Mucosa of rectum (tissue), 2 donors: Measurements from ENCODE around the gene CNTRL.
"Not testable (repeated sequence)": the region's sequence is repeated elsewhere in the genome, so short reads cannot be mapped to it uniquely, and the experiment has no call there.

Source experiments
- H3K27ac ChIP-seq, 2 donors: one replicate each; pipeline ENCODE4 v1.7.0; 2013; ENCODE audit warnings: inconsistent platforms in 2 of 2, low read depth in 2 of 2, low read length in 2 of 2
- H3K27me3 ChIP-seq, 2 donors: one replicate each; pipeline ENCODE4 v1.7.0; 2013; ENCODE audit warnings: low read length in 2 of 2; ENCODE audit not compliant: control insufficient read depth in 2 of 2, insufficient read depth in 2 of 2
- H3K36me3 ChIP-seq, 2 donors: one replicate each; pipeline ENCODE4 v1.7.0; 2013; ENCODE audit warnings: low read length in 2 of 2; ENCODE audit not compliant: control insufficient read depth in 2 of 2, insufficient read depth in 2 of 2
- H3K4me1 ChIP-seq, 2 donors: one replicate each; pipeline ENCODE4 v1.7.0; 2013; ENCODE audit warnings: low read length in 2 of 2, mild to moderate bottlenecking in 1 of 2; ENCODE audit not compliant: control insufficient read depth in 2 of 2, insufficient read depth in 2 of 2
- H3K4me3 ChIP-seq, 2 donors: one replicate each; pipeline ENCODE4 v1.7.0; 2013; ENCODE audit warnings: low read length in 2 of 2
- H3K9ac ChIP-seq, 2 donors: one replicate each; pipeline ENCODE4 v1.7.0; 2013; ENCODE audit warnings: low read length in 2 of 2, low read depth in 1 of 2, mild to moderate bottlenecking in 1 of 2
- H3K9me3 ChIP-seq, 2 donors: one replicate each; pipeline ENCODE4 v1.7.0; 2013; ENCODE audit warnings: low read length in 2 of 2; ENCODE audit not compliant: control insufficient read depth in 2 of 2
- donor health status: healthy.
- donor health status: Normal muscosa, but diverticular disease.

Gene CNTRL

DNA sequence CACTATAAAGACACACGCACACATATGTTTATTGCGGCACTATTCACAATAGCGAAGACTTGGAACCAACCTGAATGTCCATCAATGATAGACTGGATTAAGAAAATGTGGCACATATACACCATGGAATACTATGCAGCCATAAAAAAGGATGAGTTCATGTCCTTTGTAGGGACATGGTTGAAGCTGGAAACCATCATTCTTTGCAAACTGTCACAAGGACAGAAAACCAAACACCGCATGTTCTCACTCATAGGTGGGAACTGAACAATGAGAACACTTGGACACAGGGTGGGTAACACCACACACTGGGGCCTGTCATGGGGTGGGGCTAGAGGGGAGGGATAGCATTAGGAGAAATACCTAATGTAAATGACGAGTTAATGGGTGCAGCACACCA lies 29.3 kb downstream of the CNTRL start:
- not testable (repeated sequence) for H3K36me3 ChIP-seq, H3K27ac ChIP-seq, H3K4me3 ChIP-seq, H3K4me1 ChIP-seq, H3K9ac ChIP-seq, H3K9me3 ChIP-seq, H3K27me3 ChIP-seq

DNA sequence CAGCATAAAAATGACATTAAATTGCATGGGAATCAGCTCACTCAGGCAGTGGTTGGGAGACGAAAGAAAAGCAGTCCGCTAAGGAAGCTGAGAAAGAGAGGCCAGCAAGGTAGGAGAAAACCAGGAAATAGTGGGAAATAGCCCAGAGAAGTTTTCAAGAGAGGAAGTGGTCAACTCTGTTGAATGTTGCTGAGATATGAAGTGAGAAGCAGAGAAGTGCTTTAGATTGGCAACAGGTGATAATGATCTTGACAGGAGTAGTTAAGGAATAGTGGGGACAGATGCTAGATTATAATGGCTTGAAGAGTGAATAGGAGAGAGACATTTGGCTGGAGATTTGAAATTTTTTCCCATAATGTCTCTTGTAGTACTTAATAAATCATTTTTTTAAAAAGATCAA lies 30.8 kb downstream of the CNTRL start:
- Histone ChIP-seq H3K4me1 (no peaks in the 10 kb centered on the region), H3K9ac (no peak overlapping the region), H3K36me3 (no peaks in the 10 kb centered on the region), H3K27me3 (no peaks in the 10 kb centered on the region), H3K4me3 (no peak overlapping the region), H3K9me3 (no peaks in the 10 kb centered on the region), H3K27ac (no peak overlapping the region)

DNA sequence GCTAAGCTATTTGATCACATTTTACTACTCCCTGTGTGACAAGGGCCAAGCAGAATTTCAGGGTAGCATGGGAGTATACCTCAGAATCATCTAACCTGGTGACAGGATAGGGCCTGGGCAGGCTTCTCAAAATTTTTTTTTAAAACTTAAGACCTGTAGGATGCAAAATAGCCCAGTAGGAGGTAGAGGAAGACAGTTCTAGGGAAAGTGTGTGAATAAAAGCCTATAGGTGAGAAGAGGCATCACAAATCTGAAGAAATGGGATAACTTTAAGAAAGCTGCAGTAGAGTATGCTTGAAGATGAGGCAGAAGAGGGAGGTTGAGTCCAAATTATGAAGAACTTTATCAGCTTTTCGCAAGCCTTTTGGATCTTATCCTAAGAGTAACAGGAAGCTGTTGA lies 32.3 kb downstream of the CNTRL start:
- no peaks in the 10 kb centered on the region for H3K4me1 ChIP-seq
- H3K9me3 ChIP-seq: no peaks in the 10 kb centered on the region
- H3K4me3 ChIP-seq: no peak overlapping the region
- no peaks in the 10 kb centered on the region for H3K36me3 ChIP-seq
- H3K9ac ChIP-seq: no peak overlapping the region
- no peaks in the 10 kb centered on the region for H3K27me3 ChIP-seq
- no peak overlapping the region for H3K27ac ChIP-seq

GRCh38 chr9:121107881-121108280 lies 33.1 kb downstream of the CNTRL start:
- H3K9ac ChIP-seq: no peak overlapping the region
- H3K27ac ChIP-seq: no peak overlapping the region
- H3K36me3 ChIP-seq: no peaks in the 10 kb centered on the region

DNA sequence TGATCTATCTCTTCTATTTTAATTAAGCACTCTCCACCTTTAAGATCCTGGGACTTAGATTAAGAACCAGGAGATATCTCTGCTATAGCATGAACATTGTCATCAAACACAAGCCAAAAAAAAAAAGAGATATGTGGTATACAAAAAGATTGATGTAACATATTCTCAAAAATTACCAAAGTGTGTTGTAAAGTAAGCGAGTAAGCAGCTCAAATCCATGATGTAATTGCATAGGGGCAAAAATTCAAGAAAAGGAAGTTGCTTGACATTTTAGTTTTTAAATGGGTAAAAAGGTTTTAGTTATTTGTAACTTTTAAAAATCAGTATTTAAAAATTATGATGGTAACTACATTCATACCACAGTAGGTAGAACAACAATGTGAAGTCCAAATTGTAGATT lies 40.7 kb downstream of the CNTRL start:
- H3K9ac ChIP-seq: no peak overlapping the region
- no peak overlapping the region for H3K4me3 ChIP-seq
- H3K4me1 ChIP-seq: no peaks in the 10 kb centered on the region
- H3K9me3 ChIP-seq: no peaks in the 10 kb centered on the region
- H3K27ac ChIP-seq: no peak overlapping the region
- no peaks in the 10 kb centered on the region for H3K27me3 ChIP-seq
- H3K36me3 ChIP-seq: no peaks in the 10 kb centered on the region

More at GRCh38 chr9:121107881-121108280, 33.1 kb downstream of the CNTRL start:
- Histone ChIP-seq H3K4me1 (no peaks in the 10 kb centered on the region), H3K9me3 (no peaks in the 10 kb centered on the region), H3K27me3 (no peaks in the 10 kb centered on the region), H3K4me3 (no peak overlapping the region)

DNA sequence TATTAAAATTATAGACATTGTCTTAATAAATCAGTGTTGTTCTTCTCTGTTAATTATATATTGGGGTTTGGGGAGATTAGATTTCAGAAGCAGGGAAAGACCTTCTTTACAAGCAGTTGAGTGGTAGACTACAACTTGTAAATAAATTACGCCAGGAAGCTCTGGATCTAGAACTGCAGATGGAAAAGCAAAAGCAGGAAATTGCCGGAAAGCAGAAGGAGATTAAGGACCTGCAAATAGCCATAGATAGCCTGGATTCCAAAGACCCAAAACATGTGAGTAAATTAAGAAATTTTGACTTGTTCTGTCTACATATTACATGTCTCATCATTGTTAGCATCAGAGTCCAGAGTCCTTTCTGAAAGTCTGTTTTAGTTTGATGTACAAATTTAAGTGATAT lies 43.5 kb downstream of the CNTRL start:
- Histone ChIP-seq H3K36me3 (no peaks in the 10 kb centered on the region), H3K27me3 (no peaks in the 10 kb centered on the region), H3K27ac (no peak overlapping the region), H3K9me3 (no peaks in the 10 kb centered on the region), H3K4me3 (no peak overlapping the region), H3K4me1 (peaks cover 6% of the 10 kb centered on the region in 2 donors), H3K9ac (no peak overlapping the region)

DNA sequence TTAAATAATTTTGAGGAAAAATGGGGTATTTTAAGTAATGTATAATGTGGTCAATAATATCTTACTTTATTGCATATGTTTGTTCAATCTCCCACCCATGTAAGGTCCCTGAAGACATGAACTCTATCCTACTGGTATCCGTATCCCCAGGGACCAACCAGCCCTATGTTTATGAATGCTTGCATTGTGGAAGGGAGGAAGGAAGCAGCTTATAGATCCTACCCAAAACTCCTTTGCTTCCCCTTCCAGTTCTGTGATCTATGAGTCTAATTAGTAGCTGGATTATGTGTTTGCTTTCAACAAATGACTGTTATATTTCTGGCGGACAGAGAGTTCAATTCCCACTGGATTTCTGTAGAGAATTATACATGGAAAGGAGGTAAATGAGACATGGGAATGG lies 45.6 kb downstream of the CNTRL start:
- no peaks in the 10 kb centered on the region for H3K27me3 ChIP-seq
- H3K4me3 ChIP-seq: no peak overlapping the region

DNA sequence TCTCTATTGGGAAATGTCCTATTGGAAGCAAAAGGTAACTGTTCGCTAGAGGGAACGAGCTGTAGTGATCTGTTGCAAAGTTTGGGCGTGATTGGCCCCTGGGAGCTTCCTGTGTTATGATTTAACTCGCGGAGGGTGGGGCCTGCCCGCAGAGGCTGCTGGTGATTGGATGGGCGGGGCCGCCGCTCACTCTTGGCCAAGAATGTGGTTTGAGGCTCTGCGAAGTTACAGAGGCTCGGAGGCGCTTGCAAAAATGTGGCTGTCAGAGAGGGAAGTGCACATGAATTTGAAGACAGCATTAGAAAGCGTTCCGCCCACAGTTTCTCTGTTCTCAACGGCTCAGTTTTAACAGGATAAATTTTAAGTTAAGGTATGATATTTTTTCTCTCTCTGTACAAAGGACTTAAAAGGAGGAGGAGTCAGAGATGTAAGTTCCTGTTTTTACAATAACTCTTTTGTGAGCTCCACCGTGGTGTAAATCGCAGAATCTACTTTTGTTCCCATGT lies 46.9 kb downstream of the CNTRL start:
- no peaks in the 10 kb centered on the region for H3K27me3 ChIP-seq
- H3K36me3 ChIP-seq: peaks cover 0 to 3% of the 10 kb centered on the region in 2 donors
- no peaks in the 10 kb centered on the region for H3K9me3 ChIP-seq
- peaks cover 6% of the 10 kb centered on the region in 2 donors for H3K4me1 ChIP-seq
- peak overlapping the region; percentile 55 to 59 for H3K27ac ChIP-seq
- peak overlapping the region; percentile 64 to 76 for H3K9ac ChIP-seq
- H3K4me3 ChIP-seq: peak overlapping the region; percentile 68 to 86

More for the DNA sequence above, 45.6 kb downstream of the CNTRL start:
- no peak overlapping the region for H3K9ac ChIP-seq
- H3K4me1 ChIP-seq: peaks cover 6% of the 10 kb centered on the region in 2 donors
- no peaks in the 10 kb centered on the region for H3K9me3 ChIP-seq
- H3K27ac ChIP-seq: no peak overlapping the region
- H3K36me3 ChIP-seq: peaks cover 0 to 3% of the 10 kb centered on the region in 2 donors

GRCh38 chr9:121122246-121123032 lies 47.7 kb downstream of the CNTRL start:
- Histone ChIP-seq H3K27ac (peak overlapping the region; percentile 55 to 59), H3K4me3 (peak overlapping the region; percentile 68 to 86)

DNA sequence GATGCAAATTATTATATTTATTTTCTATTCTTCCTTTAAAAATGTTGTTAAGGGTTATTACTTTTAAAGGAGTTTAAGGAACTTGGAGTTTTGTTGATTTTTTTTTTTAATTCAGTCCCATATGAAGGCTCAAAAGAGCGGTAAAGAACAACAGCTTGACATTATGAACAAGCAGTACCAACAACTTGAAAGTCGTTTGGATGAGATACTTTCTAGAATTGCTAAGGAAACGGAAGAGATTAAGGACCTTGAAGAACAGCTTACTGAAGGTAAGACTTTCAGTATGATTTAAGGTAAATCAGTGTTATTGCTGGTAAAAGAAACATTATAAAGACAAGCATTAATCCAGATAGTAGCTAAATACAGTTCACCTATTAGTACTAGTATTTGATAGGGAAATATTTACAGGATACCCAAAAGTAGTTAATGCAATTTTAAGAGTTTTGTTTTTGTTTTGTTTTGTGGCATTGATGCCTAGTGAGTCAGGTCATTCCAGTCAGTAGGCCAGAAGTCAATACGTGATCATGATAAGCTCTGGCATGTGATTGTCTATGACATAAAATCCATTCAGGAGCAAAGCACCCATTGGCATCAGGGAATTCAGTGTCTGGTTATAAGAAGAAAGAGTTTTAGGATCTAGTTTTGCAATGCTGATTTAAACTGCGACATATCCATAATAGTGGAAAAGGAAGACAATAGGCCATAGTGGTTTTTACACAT lies 49.2 kb downstream of the CNTRL start:
- no peak overlapping the region for H3K9ac ChIP-seq
- H3K27me3 ChIP-seq: no peaks in the 10 kb centered on the region
- H3K9me3 ChIP-seq: no peaks in the 10 kb centered on the region
- no peak overlapping the region for H3K27ac ChIP-seq
- no peak overlapping the region for H3K4me3 ChIP-seq
- peaks cover 6% of the 10 kb centered on the region in 2 donors for H3K4me1 ChIP-seq
- H3K36me3 ChIP-seq: peaks cover 0 to 7% of the 10 kb centered on the region in 2 donors

More at GRCh38 chr9:121122246-121123032, 47.7 kb downstream of the CNTRL start:
- Histone ChIP-seq H3K36me3 (peaks cover 0 to 7% of the 10 kb centered on the region in 2 donors), H3K4me1 (peaks cover 6% of the 10 kb centered on the region in 2 donors), H3K9me3 (no peaks in the 10 kb centered on the region), H3K9ac (peak overlapping the region; percentile 64 to 76), H3K27me3 (no peaks in the 10 kb centered on the region)
